ENCODE results near the gene ASXL3. TPM values are rescaled to one million over a fixed set of nuclear protein-coding genes. Genes with fewer than 3 reads are reported as not detected.

ASXL3 gene
- total RNA-seq, 2 donors from 2014 or later = 0.71 to 1.1 TPM

DNA sequence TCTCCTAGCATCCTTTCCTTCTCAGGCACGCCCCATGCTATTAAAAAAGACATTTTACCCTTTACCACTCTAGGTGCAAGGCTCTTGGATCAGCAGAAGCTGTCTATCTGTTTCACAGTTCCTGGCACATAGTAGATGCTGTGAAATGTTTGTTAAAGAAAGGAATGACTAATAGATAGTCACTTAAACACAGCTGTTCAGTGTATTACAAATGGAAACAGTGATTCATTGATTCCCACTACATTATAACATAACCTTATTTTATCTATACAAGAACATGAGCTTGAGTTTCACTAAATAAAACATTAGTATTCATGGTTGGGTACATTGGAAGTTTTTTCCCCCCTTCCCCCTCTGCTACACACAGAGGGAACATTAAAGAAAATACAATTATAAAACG lies 142.1 kb downstream of the ASXL3 start:
- TF ChIP-seq CTCF (conservative IDR thresholded peaks at IDR 0.05) = no peak
- Mint-ChIP-seq H3K36me3 (ENCODE audit: low read depth) (no peaks in the 10 kb centered on the region), H3K27me3 (ENCODE audit: insufficient read depth) (peaks cover 1% of the 10 kb centered on the region), H3K27ac (no peak overlapping the region), H3K4me1 (no peaks in the 10 kb centered on the region), H3K4me3 (no peak overlapping the region), H3K9me3 (no peaks in the 10 kb centered on the region)
- WGBS, 2 experiments (ENCODE audit: insufficient coverage in 1 of 2, insufficient read length in 1 of 2) = 89% methylated on average over 2 of the region's 2 CpGs; no CpG with 5 or more reads in 1 of the 2 experiments
- Histone ChIP-seq H3K36me3 (ENCODE audit: control insufficient read depth, insufficient read depth, low read length) (no peaks in the 10 kb centered on the region), H3K27me3 (ENCODE audit: control insufficient read depth, insufficient read depth, low read length, poor library complexity, severe bottlenecking) (no peaks in the 10 kb centered on the region), H3K9me3 (ENCODE audit: control insufficient read depth, low read length) (no peaks in the 10 kb centered on the region), H3K27ac (ENCODE audit: low read depth, low read length) (no peak overlapping the region), H3K4me3 (ENCODE audit: low read length) (no peak overlapping the region), H3K4me1 (ENCODE audit: control insufficient read depth, insufficient read depth, low read length) (no peaks in the 10 kb centered on the region), H3K9ac (ENCODE audit: extremely low read depth, low read length, poor library complexity, severe bottlenecking) (no peak overlapping the region)
- no peak for DNase-seq

DNA sequence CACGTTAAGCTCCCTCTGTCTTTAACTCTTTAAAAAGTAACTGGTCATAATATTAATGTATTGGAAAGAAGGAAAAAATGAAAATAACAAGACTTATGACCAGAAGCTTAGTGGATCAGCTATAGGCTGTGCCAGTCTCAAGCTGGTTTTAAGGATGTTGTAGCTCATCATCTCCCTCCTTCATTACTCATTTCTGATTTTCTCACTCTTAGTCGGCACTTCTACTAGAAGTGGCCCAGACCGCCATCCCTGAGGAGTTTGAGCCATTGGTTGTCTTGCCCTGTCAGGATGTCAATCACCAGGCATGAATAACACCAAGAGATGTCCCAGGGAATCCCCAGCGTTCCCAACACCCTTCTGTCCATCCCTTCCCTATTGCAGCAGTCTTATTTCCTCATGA lies 151.5 kb downstream of the ASXL3 start:
- H3K4me3 ChIP-seq (ENCODE audit: low read length) = no peak overlapping the region
- H3K27me3 ChIP-seq (ENCODE audit: control insufficient read depth, insufficient read depth, low read length, poor library complexity, severe bottlenecking) = peaks cover 14% of the 10 kb centered on the region
- Mint-ChIP-seq H3K4me1 (no peaks in the 10 kb centered on the region), H3K4me3 (no peak overlapping the region), H3K36me3 (ENCODE audit: low read depth) (no peaks in the 10 kb centered on the region), H3K27me3 (ENCODE audit: insufficient read depth) (no peaks in the 10 kb centered on the region), H3K9me3 (no peaks in the 10 kb centered on the region), H3K27ac (no peak overlapping the region)
- H3K27ac ChIP-seq (ENCODE audit: low read depth, low read length) = no peak overlapping the region
- H3K9ac ChIP-seq (ENCODE audit: extremely low read depth, low read length, poor library complexity, severe bottlenecking) = no peak overlapping the region
- no peaks in the 10 kb centered on the region for H3K4me1 ChIP-seq (ENCODE audit: control insufficient read depth, insufficient read depth, low read length)
- WGBS, 2 experiments (ENCODE audit: insufficient coverage in 1 of 2, insufficient read length in 1 of 2) = 92% methylated on average over 4 of the region's 4 CpGs; no CpG with 5 or more reads in 1 of the 2 experiments
- no peak for TF ChIP-seq CTCF (conservative IDR thresholded peaks at IDR 0.05)
- H3K36me3 ChIP-seq (ENCODE audit: control insufficient read depth, insufficient read depth, low read length) = no peaks in the 10 kb centered on the region
- no peak for DNase-seq
- no peaks in the 10 kb centered on the region for H3K9me3 ChIP-seq (ENCODE audit: control insufficient read depth, low read length)

GRCh38 chr18:33733376-33733775 lies 155.4 kb downstream of the ASXL3 start:
- no peaks in the 10 kb centered on the region for H3K9me3 Mint-ChIP-seq
- Histone ChIP-seq H3K36me3 (ENCODE audit: control insufficient read depth, insufficient read depth, low read length) (no peaks in the 10 kb centered on the region), H3K9ac (ENCODE audit: extremely low read depth, low read length, poor library complexity, severe bottlenecking) (no peak overlapping the region), H3K4me3 (ENCODE audit: low read length) (no peak overlapping the region), H3K27me3 (ENCODE audit: control insufficient read depth, insufficient read depth, low read length, poor library complexity, severe bottlenecking) (peaks cover 11% of the 10 kb centered on the region), H3K4me1 (ENCODE audit: control insufficient read depth, insufficient read depth, low read length) (no peaks in the 10 kb centered on the region), H3K9me3 (ENCODE audit: control insufficient read depth, low read length) (no peaks in the 10 kb centered on the region), H3K27ac (ENCODE audit: low read depth, low read length) (no peak overlapping the region)
- H3K27ac Mint-ChIP-seq = no peak overlapping the region
- TF ChIP-seq CTCF (conservative IDR thresholded peaks at IDR 0.05) = no peak
- DNase-seq = no peak
- no peaks in the 10 kb centered on the region for H3K36me3 Mint-ChIP-seq (ENCODE audit: low read depth)
- H3K4me3 Mint-ChIP-seq = no peak overlapping the region
- no peaks in the 10 kb centered on the region for H3K4me1 Mint-ChIP-seq
- H3K27me3 Mint-ChIP-seq (ENCODE audit: insufficient read depth) = peaks cover 2% of the 10 kb centered on the region
